GM12874 (cell line): Measurements from ENCODE around the gene LRRC42.

Source experiments
- CTCF ChIP-seq: IDR thresholded peaks from 2 replicates; pipeline ENCODE4 v1.5.1; 2011; ENCODE audit warnings: low read depth, mild to moderate bottlenecking, control low read depth, low read length, moderate library complexity; ENCODE audit not compliant: insufficient read depth

Gene LRRC42

GRCh38 chr1:53943490-53944043, 2.6 kb upstream of the LRRC42 start:
- TF ChIP-seq CTCF, result no peak

GRCh38 chr1:53944469-53945182, 1.5 kb upstream of the LRRC42 start:
- TF ChIP-seq CTCF, result no peak

- no peak for TF ChIP-seq CTCF
Observed at GRCh38 chr1:53945183-53945432, 1.0 kb upstream of the LRRC42 start.

- no peak for TF ChIP-seq CTCF
Observed at GRCh38 chr1:53945433-53946251, 508 bp upstream of the LRRC42 start, which contains the start of gene IFT25. Gene IFT25 (minus strand): TSS chr1:53945699. CDS start chr1:53940082, 5,617 bp downstream.

- no peak for TF ChIP-seq CTCF
Observed at GRCh38 chr1:53947172-53947907, 1.2 kb downstream of the LRRC42 start.

- no peak for TF ChIP-seq CTCF
Observed at GRCh38 chr1:53948291-53948690, 2.1 kb downstream of the LRRC42 start.
